Uterus (tissue), 2 donors: ENCODE measurements around the gene NMNAT1.

ENCODE experiments used
- CTCF ChIP-seq, 4 experiments: fragments of 200-600 bp in 2 of 4; fragments of 450-650 bp in 2 of 4; sonication (generic) in 2 of 4; IDR thresholded peaks; one replicate each; pipeline ENCODE4 v1.5.1; 2016 to 2019; ENCODE audit warnings: antibody characterized with exemption in 4 of 4, mild to moderate bottlenecking in 2 of 4, moderate library complexity in 1 of 4
- POLR2A ChIP-seq, 2 donors: fragments of 450-650 bp; IDR thresholded peaks; one replicate each; pipeline ENCODE4 v1.6.1; 2016; ENCODE audit warnings: antibody characterized with exemption in 2 of 2, mild to moderate bottlenecking in 1 of 2, moderate library complexity in 1 of 2

GRCh38 chr1:9993561-9994075 is 50.3 kb downstream of the NMNAT1 start:
- no peak for TF ChIP-seq CTCF (IDR thresholded peaks at IDR 0.05)
- TF ChIP-seq POLR2A (IDR thresholded peaks at IDR 0.05), result no peak
